Left hindlimb (tissue), 1 donor: ENCODE data around the gene SELP.
"Not testable (repeated sequence)": the region's sequence is repeated elsewhere in the genome, so short reads cannot be mapped to it uniquely, and the experiment has no call there.

Experiments
- DNase-seq: peaks from one replicate; pipeline ENCODE4 v3.0.0-alpha.2; 2018

Gene SELP

DNA sequence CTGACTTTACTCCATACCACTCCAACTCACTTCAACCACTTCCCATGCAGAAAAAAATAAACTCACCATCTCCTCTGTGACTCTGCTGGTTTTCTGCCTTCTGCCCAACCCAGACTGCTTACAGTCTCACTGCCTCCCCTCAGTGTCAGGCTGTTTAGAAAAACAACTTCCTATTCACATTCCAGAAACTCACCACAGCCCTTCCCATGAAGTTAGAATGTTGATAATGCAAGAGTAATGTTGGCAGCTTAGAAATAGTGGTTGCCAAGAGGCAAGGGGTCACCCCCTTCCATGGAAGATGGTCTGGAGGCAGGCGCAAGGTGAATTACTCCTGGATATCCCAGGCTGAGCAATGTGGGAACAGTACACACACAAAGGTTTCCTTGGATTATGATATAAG lies at the start of gene SELP:
Gene SELP (minus strand): TSS at position 119 of the 400 bp plus-strand sequence. CDS start 50 bp downstream, at position 69.
- DNase-seq: no peak

DNA sequence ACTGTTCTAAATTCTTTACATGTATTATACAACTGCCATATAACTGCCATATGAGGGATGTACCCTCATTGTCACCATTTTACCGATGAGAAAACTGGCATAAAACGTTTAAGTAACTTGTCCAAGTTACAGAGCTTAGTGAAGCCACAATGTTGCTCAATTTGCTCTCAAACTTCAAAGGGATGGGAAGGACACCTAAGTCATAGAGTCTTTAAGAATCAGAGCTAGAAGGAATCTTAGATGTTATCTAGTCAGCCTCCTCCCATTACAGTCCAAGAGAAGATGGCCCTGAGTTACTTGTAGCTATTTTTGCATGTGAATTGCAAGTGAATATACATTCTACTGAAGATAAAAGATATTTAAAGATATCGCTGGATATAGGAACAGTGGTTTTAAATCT lies 49.8 kb upstream of the SELP start:
- no peak for DNase-seq

DNA sequence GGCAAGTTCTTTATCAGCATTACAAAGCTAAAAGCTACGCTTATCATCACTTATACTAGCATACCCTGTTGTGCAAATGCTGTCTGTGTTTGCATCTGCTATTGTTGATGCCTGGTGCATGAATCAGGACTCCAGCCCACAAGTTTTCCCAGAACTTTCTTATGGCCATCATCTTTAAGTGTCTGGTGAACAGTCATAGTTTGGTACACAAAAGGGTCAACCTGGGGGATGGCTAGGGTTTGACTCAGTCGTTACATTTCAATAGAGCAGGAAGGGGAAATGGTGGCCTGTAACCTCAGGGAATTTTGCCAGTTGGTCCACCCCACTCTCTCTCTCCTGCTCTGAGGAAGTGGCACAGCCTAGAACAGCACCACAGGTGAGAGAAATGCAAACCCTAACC lies 46.1 kb upstream of the SELP start:
- no peak for DNase-seq

DNA sequence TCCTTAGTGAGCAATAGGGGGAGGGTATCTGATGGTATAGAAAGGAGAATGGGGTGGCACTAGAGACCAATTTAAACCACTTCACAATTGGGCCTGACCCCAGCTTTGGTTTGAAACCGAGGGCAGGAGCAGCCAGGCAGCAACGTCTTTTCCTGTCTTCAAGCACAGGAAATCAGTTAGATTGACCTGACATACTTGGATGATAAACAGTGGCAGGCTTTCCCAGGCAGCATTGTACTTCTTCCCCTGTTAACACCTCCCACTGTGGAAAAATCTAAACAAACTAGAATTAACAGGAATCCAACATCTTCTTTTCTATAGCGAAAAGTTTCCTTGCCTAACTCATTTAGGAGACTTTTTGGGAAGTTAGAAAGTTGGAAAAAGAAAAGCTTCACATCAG lies 40.9 kb upstream of the SELP start:
- no peak for DNase-seq

DNA sequence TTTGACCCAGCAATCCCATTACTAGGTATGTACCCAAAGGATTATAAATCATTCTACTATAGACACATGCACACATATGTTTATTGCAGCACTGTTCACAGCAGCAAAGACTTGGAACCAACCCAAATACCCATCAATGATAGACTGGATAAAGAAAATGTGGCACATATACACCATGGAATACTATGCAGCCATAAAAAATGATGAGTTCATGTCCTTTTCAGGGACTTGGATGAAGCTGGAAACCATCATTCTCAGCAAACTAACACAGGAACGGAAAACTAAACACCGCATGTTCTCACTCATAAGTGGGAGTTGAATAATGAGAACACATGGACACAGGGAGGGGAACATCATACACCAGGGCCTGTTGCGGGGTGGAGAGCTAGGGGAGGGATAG lies 40.3 kb upstream of the SELP start:
- DNase-seq: not testable (repeated sequence)

DNA sequence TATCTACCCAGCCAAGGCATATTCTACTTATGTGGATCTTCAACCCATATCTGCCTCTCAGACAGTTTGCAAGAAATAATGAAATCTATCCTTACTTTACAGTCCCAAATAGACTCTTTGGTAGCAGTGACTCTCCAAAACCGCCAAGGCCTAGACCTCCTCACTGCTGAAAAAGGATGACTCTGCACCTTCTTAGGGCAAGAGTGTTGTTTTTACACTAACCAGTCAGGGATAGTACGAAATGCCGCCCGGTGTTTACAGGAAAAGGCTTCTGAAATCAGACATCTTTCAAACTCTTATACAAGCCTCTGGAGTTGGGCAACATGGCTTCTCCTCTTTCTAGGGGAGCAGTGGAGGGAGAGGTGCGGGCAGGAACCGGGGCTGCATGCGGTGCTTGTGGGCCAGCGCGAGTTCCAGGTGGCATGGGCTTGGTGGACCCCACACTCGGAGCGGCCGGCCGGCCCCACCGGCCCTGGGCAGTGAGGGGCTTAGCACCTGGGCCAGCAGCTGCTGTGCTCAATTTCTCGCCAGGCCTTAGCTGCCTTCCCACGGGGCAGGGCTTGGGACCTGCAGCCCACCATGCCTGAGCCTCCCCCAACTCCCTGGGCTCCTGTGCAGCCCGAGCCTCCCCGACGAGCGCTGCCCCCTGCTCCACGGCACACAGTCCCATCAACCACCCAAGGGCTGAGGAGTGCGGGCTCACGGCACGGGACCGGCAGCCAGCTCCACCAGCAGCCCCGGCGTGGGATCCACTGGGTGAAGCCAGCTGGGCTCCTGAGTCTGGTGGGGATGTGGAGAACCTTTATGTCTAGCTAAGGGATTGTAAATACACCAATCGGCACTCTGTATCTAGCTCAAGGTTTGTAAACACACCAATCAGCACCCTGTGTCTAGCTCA lies 38.0 kb upstream of the SELP start:
- not testable (repeated sequence) for DNase-seq

DNA sequence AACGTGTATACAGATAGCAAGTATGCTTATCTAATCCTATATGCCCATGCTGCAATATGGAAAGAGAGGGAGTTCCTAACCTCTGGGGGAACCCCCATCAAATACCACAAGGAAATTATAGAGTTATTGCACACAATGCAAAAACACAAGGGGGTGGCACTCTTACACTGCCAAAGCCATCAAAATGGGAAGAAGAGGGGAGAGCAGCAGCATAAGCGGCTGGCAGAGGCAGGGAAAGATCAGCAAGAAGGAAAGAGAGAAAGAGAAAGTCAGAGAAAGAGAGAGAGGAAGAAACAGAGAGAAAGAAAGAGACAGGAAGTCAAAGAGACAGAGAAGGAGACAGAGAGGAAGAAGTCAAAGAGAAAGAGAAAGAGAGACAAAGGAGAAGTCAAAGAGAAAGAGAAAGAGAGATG lies 37.3 kb upstream of the SELP start:
- DNase-seq: not testable (repeated sequence)

DNA sequence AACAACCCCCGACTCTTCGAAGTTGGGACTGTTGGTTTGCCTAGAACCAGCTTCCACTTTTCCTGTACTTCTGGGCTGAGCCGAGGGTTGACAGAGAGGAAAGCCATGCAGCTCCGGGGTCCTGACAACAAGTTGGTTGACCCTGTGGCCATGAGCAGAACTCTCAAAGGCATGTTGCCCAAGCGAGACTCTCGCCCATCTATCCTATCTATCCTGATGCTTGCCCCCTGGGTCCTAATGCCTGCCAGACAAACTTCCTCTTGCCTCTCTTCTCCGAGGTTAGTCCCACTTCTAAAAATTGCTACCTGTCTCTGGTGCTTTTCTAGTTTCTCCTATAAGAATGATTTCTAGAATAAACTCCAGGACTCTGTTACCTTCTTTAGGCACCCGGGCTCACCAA lies 32.8 kb upstream of the SELP start:
- DNase-seq: not testable (repeated sequence)

DNA sequence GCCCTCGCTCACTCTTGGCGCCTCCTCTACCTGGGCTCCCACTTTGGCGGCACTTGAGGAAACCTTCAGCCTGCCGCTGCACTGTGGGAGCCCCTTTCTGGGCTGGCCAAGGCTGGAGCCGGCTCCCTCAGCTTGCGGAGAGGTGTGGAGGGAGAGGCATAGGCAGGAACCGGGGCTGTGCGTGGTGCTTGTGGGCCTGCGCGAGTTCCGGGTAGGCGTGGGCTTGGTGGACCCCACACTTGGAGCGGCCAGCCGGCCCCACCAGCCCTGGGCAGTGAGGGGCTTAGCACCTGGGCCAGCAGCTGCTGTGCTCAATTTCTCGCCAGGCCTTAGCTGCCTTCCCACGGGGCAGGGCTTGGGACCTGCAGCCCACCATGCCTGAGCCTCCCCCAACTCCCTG lies 31.1 kb upstream of the SELP start:
- DNase-seq: not testable (repeated sequence)

DNA sequence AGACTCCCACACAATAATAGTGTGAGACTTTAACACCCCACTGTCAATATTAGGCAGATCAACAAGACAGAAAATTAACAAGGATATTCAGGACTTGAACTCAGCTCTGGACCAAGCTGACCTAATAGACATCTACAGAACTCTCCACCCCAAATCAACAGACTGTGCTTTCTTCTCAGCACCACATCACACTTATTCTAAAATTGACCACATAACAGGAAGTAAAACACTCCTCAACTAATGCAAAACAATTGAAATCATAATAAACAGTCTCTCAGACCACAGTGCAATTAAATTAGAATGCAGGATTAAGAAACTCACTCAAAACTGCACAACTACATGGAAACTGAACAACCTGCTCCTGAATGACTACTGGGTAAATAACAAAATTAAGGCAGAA lies 28.9 kb upstream of the SELP start:
- not testable (repeated sequence) for DNase-seq

DNA sequence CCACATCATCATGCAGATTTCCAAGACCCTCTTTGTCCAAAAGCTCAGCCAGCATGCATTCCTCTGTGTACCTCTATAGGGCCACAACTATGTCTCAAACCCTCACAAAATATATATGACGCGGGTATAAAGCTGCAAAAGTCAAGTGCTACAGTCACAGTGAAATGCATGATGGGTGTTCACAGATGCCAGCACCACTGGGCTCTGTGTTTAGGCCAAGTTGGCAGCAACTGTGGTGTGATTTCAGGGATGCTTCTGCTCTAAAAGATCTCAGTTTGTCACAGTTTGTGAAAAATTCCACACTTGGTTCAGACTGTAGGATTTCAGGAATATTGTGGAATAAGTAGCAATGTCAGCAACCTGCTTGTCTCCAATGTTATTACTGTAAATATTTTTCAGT lies 23.9 kb upstream of the SELP start:
- DNase-seq: no peak

DNA sequence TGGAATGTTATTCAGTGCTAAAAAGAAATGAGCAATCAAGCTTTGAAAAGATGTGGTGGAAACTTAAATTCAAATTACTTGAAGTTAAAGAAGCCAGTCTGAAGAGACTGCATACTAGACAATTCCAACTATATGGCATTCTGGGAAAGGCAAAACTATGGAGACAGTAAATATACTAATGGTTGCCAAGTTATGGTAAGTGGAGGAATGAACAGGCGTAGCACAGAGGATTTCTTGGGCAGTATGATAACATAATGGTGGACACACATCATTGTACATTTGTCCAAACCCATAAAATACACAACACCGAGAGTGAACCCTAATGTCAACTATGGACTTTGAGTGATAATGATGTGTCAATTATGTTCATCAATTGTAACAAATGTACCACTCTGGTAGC lies 21.1 kb upstream of the SELP start:
- DNase-seq: no peak

DNA sequence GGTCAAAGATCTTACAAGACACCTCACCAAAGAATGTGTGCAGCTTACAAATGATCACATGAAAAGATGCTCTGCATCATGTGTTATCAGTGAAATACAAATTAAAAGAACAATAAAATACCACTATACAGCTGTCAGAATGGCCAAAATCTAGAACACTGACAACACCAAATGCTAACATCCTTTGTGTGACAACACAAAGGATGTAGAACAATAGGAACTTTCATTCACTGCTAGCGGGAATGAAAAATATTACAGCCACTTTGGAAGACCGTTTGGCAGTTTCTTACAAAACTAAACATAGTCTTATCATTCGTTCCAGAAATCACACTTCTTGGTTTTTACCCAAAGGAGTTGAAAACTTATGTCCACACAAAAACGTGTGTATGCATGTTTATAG lies 20.6 kb upstream of the SELP start:
- DNase-seq: no peak

DNA sequence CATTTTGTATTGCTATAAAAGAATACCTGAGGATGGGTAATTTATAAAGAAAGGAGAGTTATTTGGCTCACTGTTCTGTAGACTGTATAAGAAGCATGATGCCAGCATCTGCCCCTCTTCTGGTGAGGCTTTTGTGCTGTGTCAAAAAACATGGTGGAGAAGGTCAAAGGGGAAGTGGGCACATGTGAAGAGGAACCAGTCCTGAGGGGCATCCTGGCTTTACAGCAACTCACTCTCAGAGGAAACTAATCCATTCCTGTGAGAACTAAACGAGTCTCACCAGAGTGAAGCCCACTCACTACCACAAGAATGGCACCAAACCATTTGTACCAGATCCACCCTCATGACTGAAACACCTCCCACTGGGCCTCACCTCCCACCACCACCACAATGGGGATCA lies 18.8 kb upstream of the SELP start:
- no peak for DNase-seq

DNA sequence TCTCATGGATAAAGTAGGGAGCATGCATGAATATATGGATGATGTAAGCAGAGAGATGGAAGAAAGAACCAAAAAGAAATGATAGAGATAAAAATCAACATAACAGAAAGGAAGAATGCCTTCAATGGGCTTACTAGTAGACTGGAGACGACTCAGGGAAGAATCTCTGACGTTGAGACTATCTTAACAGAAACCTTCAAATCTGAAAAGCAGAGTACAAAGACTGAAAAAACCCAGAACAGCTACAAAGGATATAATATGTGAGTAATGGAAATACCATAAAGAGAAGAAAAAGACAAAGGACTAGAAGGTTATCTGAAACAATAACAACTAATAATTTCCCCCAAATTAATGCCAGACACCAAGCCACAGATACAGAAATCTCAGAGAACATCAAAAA lies 18.3 kb upstream of the SELP start:
- no peak for DNase-seq

DNA sequence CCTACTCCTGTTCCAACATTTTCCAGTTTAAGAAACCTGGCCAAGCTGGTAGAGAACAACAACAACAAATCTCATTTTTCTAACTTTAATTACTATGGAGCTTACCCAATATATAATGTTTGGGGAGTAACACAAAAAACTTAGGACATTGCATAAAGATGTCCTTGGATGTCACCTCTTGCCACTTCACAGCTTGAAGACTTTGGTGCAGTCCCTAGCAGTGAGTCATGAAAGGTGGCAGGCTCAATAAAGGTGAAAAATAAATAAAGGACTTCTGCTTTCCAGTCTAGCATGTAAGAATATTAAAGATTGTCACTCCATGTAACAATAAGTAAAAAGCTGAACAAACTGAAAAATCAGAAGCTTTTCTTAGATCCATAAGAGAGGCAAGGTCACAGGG lies 17.6 kb upstream of the SELP start:
- DNase-seq: no peak

DNA sequence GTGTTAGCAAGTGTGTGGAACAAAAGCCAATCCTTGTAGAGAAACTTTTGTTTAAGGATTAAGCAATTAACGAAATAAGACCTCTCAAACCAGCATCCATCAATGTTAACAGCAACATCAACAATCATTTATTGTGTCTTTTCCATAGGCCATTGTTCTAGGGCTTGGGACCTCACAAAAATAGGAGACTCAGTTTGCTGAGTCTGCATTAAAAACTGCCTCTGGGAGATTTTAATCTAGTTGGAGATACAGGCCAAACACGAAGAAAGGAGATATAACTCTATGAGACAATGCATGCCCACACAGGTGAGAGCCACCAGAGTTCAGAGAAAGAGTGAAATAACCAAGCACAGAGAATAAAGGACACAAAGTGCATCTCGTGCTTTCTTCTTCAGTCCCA lies 14.4 kb upstream of the SELP start:
- DNase-seq: no peak

DNA sequence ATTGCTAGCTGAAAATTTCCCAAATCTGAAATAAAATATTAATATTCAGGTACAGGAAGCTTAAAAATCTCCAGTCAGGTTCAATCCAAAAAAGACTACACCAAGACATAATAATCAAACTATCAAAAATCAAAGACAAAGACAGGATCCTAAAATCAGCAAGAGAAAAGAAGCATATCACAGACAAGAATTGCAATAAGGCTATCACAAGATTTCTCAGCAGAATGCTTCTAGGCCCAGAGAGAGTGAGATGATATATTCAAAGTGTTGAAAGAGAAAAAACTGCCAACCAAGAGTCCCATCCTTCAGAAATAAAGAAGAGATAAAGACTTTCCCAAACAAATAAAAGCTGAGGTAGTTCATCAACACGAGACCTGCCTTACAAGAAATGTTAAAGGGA lies 5.0 kb upstream of the SELP start:
- no peak for DNase-seq

DNA sequence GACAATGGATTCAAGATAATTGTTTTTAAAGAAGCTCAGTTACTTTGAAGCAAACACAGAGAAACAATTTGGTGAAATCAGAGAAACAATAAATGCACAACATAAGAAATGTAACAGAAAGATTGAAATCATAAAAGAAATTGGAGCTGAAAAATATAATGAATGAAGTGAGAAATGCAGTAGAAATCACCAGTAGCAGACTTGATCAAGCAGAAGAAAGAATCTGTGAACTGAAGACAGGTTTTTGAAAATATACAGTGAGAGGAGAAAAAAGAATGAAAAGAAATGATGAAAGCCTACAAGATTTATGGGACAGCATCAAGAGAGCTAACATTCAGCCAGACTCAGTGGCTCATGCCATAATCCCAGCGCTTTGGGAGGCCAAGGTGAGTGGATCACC lies 4.2 kb upstream of the SELP start:
- DNase-seq: no peak

DNA sequence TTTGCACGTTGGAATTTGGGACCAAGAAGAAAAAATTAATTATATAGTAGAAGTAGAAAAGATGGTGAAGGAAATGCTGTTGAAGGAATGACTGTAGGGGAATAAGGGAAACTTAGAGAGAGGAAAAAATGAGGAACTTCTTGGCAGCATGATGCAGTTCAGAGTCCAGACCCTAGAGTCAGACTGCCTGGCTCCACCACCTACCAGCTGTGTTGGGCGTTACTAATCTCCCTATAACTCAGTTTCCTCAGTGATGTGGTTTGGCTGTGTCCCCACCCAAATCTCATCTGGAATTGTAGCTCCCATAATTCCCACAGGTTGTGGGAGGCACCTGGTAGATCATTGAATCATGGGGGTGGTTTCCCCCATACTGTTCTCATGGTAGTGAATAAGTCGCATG lies 1.3 kb upstream of the SELP start:
- no peak for DNase-seq

DNA sequence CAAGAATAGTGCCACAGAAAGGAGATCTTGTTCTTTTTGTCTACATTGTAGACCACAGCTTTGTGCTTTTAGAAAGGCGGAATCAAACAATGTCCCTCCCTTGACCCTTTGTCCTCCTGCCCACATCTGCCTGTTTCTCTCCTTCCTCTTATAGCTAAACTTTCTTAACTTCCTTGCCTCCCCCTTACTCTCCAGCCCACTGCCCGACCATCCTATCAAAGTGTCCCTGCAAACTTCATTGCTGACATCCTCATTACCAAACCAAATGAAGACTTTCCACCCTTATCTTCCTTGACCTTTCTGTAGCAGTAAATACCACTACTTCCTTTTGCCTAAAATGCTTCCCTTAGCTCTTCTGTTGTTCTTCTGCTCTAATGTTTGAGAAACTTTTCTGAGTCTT lies 5.0 kb downstream of the SELP start:
- DNase-seq: no peak

DNA sequence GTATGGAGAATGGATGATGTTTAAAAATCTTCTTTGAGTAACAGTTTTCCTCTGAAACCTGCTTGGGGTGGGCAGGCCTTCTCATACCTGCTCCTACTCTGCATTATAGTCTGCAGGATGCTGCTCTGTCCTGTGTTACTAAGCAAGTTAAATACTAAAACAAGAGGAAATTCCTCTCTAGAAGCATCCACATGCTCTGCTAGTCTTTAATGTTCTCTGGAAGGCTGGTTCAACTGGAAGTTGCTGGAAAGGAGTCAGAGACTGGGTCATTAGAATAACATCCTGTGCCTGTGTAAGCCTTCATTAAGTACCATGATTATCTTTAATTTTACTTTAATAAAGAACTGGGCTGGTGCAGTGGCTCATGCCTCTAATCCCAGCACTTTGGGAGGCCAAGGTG lies 5.8 kb downstream of the SELP start:
- no peak for DNase-seq

DNA sequence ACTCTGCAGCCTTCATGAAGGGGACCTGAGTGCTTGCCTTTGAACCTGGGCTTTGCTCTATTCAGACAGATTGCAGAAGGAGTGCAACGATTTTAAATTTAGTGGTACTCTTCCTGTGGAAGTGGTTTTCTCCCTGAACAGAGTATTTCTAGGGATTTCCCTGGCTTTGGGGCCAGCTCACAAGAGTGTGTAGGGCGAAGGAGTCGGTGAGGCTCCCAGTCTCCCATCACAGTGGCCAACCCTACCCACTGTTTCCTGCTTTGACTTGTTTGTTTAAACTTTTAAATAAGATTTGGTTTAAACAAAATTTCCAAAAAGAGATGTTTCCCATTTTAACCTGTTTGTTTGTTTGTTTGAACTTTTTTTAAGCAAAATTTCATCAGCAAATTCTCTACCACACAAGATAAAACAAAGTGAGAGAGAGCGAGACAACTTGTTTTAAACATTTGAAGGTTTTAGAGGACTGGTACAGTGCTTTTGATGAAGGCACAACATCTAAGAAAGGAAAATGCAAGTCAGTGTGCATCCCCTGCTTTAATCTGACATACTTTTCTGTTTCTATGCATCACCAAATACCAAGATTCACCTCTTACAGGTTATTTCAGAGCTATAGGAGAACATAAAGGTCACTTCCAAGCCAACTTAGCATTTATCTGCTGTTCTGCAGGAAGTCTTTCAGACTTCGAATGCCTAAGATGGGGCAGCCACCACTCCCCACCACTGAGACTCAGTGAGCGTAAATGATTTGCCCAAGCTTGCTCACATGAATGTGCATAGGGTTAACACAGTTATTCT lies 6.6 kb downstream of the SELP start:
- no peak for DNase-seq

DNA sequence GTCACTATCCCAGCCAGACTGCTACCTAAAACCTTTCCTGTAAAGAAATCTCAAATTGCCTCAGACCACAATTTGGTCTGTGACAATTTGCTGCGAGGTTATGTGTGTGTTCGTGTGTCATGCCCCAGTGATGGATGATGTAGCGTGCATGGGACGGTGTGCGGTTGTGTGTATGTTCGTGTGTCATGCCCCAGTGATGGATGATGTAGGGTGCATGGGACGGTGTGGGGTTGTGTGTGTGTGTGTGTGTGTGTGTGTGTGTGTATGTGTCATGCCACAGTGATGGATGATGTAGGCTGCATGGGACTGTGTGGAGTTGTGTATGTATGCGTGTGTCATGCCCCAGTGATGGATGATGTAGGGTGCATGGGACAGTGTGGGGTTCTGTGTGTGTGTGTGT lies 9.4 kb downstream of the SELP start:
- no peak for DNase-seq
